Hepatocyte (in vitro differentiated cells): ENCODE measurements around the gene AKT1. TPM values are rescaled to one million over a fixed set of nuclear protein-coding genes. Genes with fewer than 3 reads are reported as not detected.

Source experiments
- DNase-seq: peaks from one replicate; pipeline ENCODE4 v3.0.0-alpha.2; 2016; ENCODE audit warnings: low spot score
- H2AFZ ChIP-seq: fragments of 200-600 bp; sonication (generic); 2 replicates; pipeline ENCODE4 v1.6.0; 2016; ENCODE audit warnings: antibody characterized with exemption, mild to moderate bottlenecking
- H3K27ac ChIP-seq: fragments of 200-600 bp; sonication (generic); 2 replicates; pipeline ENCODE4 v1.5.1; 2016; ENCODE audit warnings: mild to moderate bottlenecking
- H3K27me3 ChIP-seq: fragments of 200-600 bp; sonication (generic); 2 replicates; pipeline ENCODE4 v1.6.1; 2016
- H3K36me3 ChIP-seq: fragments of 200-600 bp; sonication (generic); replicated peaks from 2 replicates; pipeline ENCODE4 v1.5.1; 2016; ENCODE audit warnings: low read depth; ENCODE audit not compliant: insufficient read depth
- H3K4me1 ChIP-seq: fragments of 200-600 bp; sonication (generic); 2 replicates; pipeline ENCODE4 v1.5.1; 2016; ENCODE audit warnings: mild to moderate bottlenecking, moderate library complexity; ENCODE audit not compliant: insufficient read depth
- H3K4me2 ChIP-seq: fragments of 200-600 bp; sonication (generic); 2 replicates; pipeline ENCODE4 v1.6.0; 2016
- H3K4me3 ChIP-seq: fragments of 200-600 bp; sonication (generic); 2 replicates; pipeline ENCODE4 v1.5.1; 2016; ENCODE audit warnings: mild to moderate bottlenecking
- H3K79me2 ChIP-seq: fragments of 200-600 bp; sonication (generic); 2 replicates; pipeline ENCODE4 v1.6.0; 2017; ENCODE audit warnings: mild to moderate bottlenecking
- H3K9me2 ChIP-seq: fragments of 200-600 bp; sonication (generic); replicated peaks from 2 replicates; pipeline ENCODE4 v1.6.0; 2017; ENCODE audit warnings: mild to moderate bottlenecking; ENCODE audit not compliant: insufficient read depth
- H3K9me3 ChIP-seq: fragments of 200-600 bp; sonication (generic); 2 replicates; pipeline ENCODE4 v1.5.1; 2016; ENCODE audit warnings: low read depth, mild to moderate bottlenecking
- H4K20me1 ChIP-seq: fragments of 200-600 bp; sonication (generic); 2 replicates; pipeline ENCODE4 v1.6.0; 2016; ENCODE audit warnings: mild to moderate bottlenecking; ENCODE audit not compliant: insufficient read depth, poor library complexity, severe bottlenecking
- EZH2 ChIP-seq: fragments of 200-600 bp; sonication (generic); IDR thresholded peaks from 2 replicates; pipeline ENCODE4 v1.6.1; 2016; ENCODE audit warnings: antibody characterized with exemption, mild to moderate bottlenecking, borderline replicate concordance
- EZH2phosphoT487 ChIP-seq: fragments of 200-600 bp; sonication (generic); IDR thresholded peaks from one replicate; pipeline ENCODE4 v1.6.1; 2018; ENCODE audit warnings: antibody characterized with exemption, mild to moderate bottlenecking, low read depth, moderate library complexity; ENCODE audit not compliant: unreplicated experiment, severe bottlenecking
- WGBS: methylation state at CpG from one replicate; pipeline ENCODE4 v1.1.6; 2016; ENCODE audit warnings: low lambda C conversion rate; ENCODE audit errors: missing lambda C conversion rate; 5-methylcytosine and 5-hydroxymethylcytosine counted together
- polyA plus RNA-seq: library from polyadenylated mRNA; unstranded; fragments of >200 nt; fragmentation: Nextera tagmentation; extraction: Ambion mirVana; gene quantifications from 2 replicates; pipeline ENCODE4 v1.2.1, GENCODE V29; 2016
- total RNA-seq: library from RNA; depleted of rRNA; stranded (reverse); fragments of >200 nt; gene quantifications from 2 replicates; pipeline ENCODE4 v1.2.3, GENCODE V29; 2014
- TF ChIP-seq, protein P1 (sequence below): fragments of 200-600 bp; sonication (generic); IDR thresholded peaks from 2 replicates; pipeline ENCODE4 v1.5.1; 2016; ENCODE audit warnings: antibody characterized with exemption, mild to moderate bottlenecking; ENCODE audit not compliant: poor library complexity

AKT1 gene
- total and polyA plus RNA-seq, 2 experiments from 2014 or later, result 124 to 159 TPM

DNA sequence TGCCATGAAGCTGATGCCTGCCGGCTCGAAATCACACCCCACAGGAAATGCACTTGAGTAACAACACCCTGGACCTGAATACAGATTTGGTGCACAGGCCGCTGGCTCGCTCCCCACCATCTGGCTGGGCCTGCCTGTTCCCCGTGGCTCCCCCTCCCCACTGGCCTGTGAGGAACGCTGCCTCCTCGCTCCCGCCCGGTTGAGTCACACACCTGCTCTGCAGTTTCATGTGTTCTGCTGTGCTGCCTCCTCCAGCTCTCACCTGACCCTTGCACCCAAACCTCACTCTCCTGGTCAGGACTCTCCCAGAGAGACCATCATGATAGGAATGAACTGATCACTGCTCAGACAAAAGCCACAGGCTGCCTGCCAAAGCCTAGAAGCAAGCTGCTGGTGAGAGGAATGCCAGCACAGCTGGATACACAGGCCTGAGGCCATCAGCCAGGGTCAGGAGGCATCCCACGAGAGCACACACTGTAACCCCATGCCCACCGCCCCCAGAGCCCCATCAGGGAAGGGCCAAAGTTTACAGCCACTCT is 46.4 kb downstream of the AKT1 start:
- Histone ChIP-seq H3K9me3 (no peaks in the 10 kb centered on the region), H4K20me1 (peaks cover 8% of the 10 kb centered on the region), H3K27me3 (no peaks in the 10 kb centered on the region), H3K4me1 (peaks cover 30% of the 10 kb centered on the region), H3K27ac (peak overlapping the region; percentile 77), H3K4me2 (peak overlapping the region; percentile 6), H3K79me2 (peaks cover 12% of the 10 kb centered on the region), H2AFZ (no peak overlapping the region), H3K4me3 (no peak overlapping the region), H3K9me2 (no peaks in the 10 kb centered on the region), H3K36me3 (no peaks in the 10 kb centered on the region)
- 54% methylated on average over 11 of the region's 11 CpGs for WGBS
- DNase-seq, result peak; percentile 84
- TF ChIP-seq EZH2phosphoT487 (no peak), EZH2 (no peak)
- TF ChIP-seq, protein P1, sequence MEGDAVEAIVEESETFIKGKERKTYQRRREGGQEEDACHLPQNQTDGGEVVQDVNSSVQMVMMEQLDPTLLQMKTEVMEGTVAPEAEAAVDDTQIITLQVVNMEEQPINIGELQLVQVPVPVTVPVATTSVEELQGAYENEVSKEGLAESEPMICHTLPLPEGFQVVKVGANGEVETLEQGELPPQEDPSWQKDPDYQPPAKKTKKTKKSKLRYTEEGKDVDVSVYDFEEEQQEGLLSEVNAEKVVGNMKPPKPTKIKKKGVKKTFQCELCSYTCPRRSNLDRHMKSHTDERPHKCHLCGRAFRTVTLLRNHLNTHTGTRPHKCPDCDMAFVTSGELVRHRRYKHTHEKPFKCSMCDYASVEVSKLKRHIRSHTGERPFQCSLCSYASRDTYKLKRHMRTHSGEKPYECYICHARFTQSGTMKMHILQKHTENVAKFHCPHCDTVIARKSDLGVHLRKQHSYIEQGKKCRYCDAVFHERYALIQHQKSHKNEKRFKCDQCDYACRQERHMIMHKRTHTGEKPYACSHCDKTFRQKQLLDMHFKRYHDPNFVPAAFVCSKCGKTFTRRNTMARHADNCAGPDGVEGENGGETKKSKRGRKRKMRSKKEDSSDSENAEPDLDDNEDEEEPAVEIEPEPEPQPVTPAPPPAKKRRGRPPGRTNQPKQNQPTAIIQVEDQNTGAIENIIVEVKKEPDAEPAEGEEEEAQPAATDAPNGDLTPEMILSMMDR, result no peak

DNA sequence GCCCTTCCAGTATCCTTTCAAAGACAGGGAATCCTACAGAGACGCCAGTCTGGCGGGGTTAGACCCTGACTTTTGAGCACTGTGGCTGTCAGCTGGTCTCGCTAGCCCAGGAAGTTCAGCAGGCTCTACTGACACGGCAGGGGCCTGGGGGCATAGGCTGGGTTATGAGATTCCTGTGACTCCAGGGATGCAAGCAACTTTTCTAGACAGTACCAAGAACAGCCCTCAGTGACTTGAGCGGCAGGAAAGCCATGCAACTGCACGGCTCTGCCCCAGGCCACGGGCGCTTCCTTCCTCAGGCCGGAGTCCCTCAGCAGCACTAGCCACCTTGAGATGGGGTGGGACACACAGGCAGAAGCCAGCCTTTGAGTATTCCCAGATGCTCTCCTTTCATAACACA is 47.7 kb downstream of the AKT1 start:
- Histone ChIP-seq H3K79me2 (no peaks in the 10 kb centered on the region), H3K27me3 (no peaks in the 10 kb centered on the region), H3K9me2 (no peaks in the 10 kb centered on the region), H3K4me1 (peaks cover 28% of the 10 kb centered on the region), H3K4me3 (no peak overlapping the region), H3K9me3 (no peaks in the 10 kb centered on the region), H3K36me3 (no peaks in the 10 kb centered on the region), H4K20me1 (no peaks in the 10 kb centered on the region), H3K27ac (peak overlapping the region; percentile 77), H2AFZ (no peak overlapping the region), H3K4me2 (no peak overlapping the region)
- DNase-seq, result no peak
- 65% methylated on average over 9 of the region's 9 CpGs for WGBS
- TF ChIP-seq, protein P1, result no peak
- TF ChIP-seq EZH2 (no peak), EZH2phosphoT487 (no peak)

DNA sequence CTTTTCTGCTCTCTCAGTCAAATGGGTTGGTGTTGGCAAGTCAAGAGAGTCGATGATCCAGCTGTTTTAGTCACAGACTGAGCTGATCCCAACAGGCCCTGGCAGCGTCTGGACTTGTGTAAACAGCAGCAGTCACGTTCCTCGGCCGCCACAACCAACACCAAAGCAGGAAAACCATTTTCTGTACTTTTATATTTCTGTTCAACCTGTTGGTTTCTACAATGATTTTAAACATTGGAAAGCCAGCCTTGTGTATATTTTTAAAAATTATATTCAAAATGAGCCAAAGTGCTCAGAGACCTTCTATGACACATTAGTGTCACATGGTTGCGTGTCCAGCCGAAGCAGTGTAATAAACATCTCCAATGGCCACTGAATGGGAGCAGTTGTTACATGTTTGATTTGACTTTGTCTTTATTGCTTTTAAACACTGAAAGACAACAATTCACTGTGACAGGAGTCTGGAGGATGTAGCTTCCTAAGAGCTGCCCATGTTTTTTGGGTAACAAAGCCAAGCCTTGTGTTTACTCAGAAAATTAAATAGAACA is 48.5 kb downstream of the AKT1 start:
- H3K4me2 ChIP-seq, result no peak overlapping the region
- DNase-seq, result peak; percentile 61

More for the DNA sequence above, 48.5 kb downstream of the AKT1 start:
- peaks cover 28% of the 10 kb centered on the region for H3K4me1 ChIP-seq
- no peaks in the 10 kb centered on the region for H3K36me3 ChIP-seq
- 44% methylated on average over 7 of the region's 7 CpGs for WGBS
- H4K20me1 ChIP-seq, result no peaks in the 10 kb centered on the region
- peak overlapping the region; percentile 77 for H3K27ac ChIP-seq
- H3K9me2 ChIP-seq, result no peaks in the 10 kb centered on the region
- H3K9me3 ChIP-seq, result no peaks in the 10 kb centered on the region
- no peaks in the 10 kb centered on the region for H3K79me2 ChIP-seq
- H3K27me3 ChIP-seq, result no peaks in the 10 kb centered on the region
- no peak overlapping the region for H2AFZ ChIP-seq
- H3K4me3 ChIP-seq, result no peak overlapping the region
- TF ChIP-seq EZH2phosphoT487, result no peak
- TF ChIP-seq EZH2, result no peak
- TF ChIP-seq, protein P1, result no peak
